ENCODE data around the gene PLRG1.

Gene PLRG1

DNA sequence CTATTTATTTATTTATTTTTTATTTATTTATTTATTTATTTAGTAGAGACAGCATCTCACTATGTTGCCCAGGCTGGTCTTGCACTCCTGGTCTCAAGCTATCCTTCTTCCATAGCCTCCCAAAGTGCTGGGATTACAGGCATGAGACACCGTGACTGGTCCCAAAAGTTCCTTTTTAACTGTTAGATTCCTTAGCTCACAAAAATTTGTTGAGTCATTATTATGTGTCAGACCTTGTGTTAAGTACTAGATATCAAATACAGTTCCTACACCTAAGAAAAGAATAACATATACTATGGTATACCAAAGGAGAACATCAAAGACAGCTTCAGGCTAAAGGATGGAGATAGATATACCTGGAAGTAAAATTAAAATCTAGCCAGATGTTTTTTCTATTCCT lies 28.7 kb upstream of the PLRG1 start:
- no peak overlapping the region for H3K4me3 ChIP-seq (ENCODE audit: low read depth, low read length)
- H3K27me3 ChIP-seq (replicated peaks): no peaks in the 10 kb centered on the region
- TF ChIP-seq, protein P1, sequence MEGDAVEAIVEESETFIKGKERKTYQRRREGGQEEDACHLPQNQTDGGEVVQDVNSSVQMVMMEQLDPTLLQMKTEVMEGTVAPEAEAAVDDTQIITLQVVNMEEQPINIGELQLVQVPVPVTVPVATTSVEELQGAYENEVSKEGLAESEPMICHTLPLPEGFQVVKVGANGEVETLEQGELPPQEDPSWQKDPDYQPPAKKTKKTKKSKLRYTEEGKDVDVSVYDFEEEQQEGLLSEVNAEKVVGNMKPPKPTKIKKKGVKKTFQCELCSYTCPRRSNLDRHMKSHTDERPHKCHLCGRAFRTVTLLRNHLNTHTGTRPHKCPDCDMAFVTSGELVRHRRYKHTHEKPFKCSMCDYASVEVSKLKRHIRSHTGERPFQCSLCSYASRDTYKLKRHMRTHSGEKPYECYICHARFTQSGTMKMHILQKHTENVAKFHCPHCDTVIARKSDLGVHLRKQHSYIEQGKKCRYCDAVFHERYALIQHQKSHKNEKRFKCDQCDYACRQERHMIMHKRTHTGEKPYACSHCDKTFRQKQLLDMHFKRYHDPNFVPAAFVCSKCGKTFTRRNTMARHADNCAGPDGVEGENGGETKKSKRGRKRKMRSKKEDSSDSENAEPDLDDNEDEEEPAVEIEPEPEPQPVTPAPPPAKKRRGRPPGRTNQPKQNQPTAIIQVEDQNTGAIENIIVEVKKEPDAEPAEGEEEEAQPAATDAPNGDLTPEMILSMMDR (IDR thresholded peaks at IDR 0.05; ENCODE audit: low read depth, low read length, missing control alignments): no peak
- no peak for DNase-seq
- no peak overlapping the region for H3K27ac ChIP-seq
- in situ Hi-C loops (cut with HindIII; ENCODE audit: low pct_ligation_motif_present, low sequenced_read_pairs): no loop called here
- H3K36me3 ChIP-seq (replicated peaks): no peaks in the 10 kb centered on the region

DNA sequence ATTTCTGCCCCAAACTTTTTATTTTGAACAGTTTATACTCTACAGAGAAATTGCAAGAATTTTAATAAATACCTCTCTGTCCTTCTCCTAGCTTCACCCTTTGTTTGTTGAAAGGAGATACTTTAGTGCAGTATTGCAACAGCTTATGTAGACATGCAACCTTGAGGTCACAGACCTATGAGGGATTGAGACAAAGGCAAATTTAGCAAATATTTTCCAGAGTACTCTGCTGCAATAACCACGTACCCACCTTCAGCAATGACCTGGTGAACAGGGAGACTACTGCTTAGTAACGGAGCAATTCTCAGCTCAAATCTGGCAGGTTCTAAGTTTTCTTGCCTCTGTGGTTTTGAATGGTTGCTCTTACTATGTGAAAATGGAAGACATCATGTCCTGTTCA lies 27.1 kb upstream of the PLRG1 start:
- Histone ChIP-seq H3K27ac (no peak overlapping the region), H3K4me3 (ENCODE audit: low read depth, low read length) (no peak overlapping the region), H3K36me3 (replicated peaks) (no peaks in the 10 kb centered on the region), H3K27me3 (replicated peaks) (no peaks in the 10 kb centered on the region)
- TF ChIP-seq, protein P1 (IDR thresholded peaks at IDR 0.05; ENCODE audit: low read depth, low read length, missing control alignments): no peak
- in situ Hi-C loops (cut with HindIII; ENCODE audit: low pct_ligation_motif_present, low sequenced_read_pairs): no loop called here
- DNase-seq: no peak

DNA sequence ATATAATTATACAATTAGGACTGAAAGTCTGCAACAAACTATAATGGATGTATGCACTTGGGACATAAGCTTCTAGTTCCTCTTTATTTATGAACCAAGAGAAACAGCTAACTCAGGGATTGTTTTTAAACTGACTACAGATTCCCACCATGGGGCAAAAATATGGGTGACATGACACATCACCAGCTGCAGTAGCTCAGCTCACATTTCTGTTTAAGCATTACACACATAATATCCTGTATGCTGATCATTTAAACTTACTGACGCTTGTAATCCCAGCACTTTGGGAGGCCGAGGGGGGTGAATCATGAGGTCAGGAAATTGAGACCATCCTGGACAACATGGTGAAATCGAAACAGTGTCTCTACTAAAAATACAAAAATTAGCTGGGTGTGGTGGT lies 24.1 kb upstream of the PLRG1 start:
- Histone ChIP-seq H3K27me3 (replicated peaks) (no peaks in the 10 kb centered on the region), H3K36me3 (replicated peaks) (no peaks in the 10 kb centered on the region), H3K27ac (no peak overlapping the region), H3K4me3 (ENCODE audit: low read depth, low read length) (no peak overlapping the region)
- no peak for DNase-seq
- TF ChIP-seq, protein P1 (IDR thresholded peaks at IDR 0.05; ENCODE audit: low read depth, low read length, missing control alignments): no peak
- in situ Hi-C loops (cut with HindIII; ENCODE audit: low pct_ligation_motif_present, low sequenced_read_pairs): no loop called here

DNA sequence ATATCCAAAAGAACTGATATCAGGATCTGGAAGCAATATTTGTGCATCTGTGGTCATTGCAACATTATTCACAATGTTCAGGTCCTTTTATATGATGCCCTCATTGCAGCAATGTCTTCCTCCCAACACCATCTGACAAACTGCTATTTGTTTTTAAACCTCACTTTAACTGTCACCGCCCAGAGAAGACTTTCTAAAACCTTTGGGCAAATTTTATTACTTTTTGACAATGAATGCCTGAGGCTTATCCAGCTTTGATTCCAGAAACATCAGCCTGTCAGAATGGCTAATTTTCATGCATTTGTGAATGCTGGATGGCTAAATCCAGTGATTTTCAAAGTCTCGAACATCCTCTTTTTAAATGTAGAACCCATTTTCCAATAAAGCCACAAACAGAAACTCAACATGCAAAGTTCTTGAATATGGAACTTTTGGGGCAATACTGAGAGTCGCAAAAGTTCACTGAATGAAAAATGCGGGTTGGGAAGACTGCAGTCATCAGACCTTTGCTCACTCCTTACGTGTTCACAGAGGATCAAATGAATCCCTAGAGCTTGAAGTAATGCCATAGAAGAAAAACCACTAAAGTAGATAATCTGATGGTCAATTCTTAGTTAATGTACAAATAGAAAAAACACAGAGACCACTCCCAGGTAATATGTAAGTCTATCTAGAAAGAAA lies 23.1 kb upstream of the PLRG1 start:
- no peaks in the 10 kb centered on the region for H3K27me3 ChIP-seq (replicated peaks)
- H3K27ac ChIP-seq: no peak overlapping the region
- no peaks in the 10 kb centered on the region for H3K36me3 ChIP-seq (replicated peaks)
- TF ChIP-seq, protein P1 (IDR thresholded peaks at IDR 0.05; ENCODE audit: low read depth, low read length, missing control alignments): no peak
- in situ Hi-C loops (cut with HindIII; ENCODE audit: low pct_ligation_motif_present, low sequenced_read_pairs): no loop called here
- DNase-seq: no peak
- H3K4me3 ChIP-seq (ENCODE audit: low read depth, low read length): no peak overlapping the region

DNA sequence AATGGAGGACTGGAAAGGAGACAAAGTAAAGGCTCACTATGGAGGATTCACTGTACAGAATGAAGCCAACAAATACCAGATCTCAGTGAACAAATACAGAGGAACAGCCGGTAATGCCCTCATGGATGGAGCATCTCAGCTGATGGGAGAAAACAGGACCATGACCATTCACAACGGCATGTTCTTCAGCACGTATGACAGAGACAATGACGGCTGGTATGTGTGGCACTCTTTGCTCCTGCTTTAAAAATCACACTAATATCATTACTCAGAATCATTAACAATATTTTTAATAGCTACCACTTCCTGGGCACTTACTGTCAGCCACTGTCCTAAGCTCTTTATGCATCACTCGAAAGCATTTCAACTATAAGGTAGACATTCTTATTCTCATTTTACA lies 19.4 kb upstream of the PLRG1 start:
- no peak for DNase-seq
- no peak overlapping the region for H3K4me3 ChIP-seq (ENCODE audit: low read depth, low read length)
- TF ChIP-seq, protein P1 (IDR thresholded peaks at IDR 0.05; ENCODE audit: low read depth, low read length, missing control alignments): no peak
- H3K36me3 ChIP-seq (replicated peaks): no peaks in the 10 kb centered on the region
- H3K27ac ChIP-seq: no peak overlapping the region
- in situ Hi-C loops (cut with HindIII; ENCODE audit: low pct_ligation_motif_present, low sequenced_read_pairs): no loop called here
- no peaks in the 10 kb centered on the region for H3K27me3 ChIP-seq (replicated peaks)

DNA sequence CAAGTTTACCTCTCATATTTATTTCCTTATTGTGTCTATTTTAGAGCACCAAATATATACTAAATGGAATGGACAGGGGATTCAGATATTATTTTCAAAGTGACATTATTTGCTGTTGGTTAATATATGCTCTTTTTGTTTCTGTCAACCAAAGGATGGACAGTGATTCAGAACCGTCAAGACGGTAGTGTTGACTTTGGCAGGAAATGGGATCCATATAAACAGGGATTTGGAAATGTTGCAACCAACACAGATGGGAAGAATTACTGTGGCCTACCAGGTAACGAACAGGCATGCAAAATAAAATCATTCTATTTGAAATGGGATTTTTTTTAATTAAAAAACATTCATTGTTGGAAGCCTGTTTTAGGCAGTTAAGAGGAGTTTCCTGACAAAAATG lies 18.8 kb upstream of the PLRG1 start:
- Histone ChIP-seq H3K27me3 (replicated peaks) (no peaks in the 10 kb centered on the region), H3K27ac (no peak overlapping the region), H3K36me3 (replicated peaks) (no peaks in the 10 kb centered on the region), H3K4me3 (ENCODE audit: low read depth, low read length) (no peak overlapping the region)
- no peak for DNase-seq
- in situ Hi-C loops (cut with HindIII; ENCODE audit: low pct_ligation_motif_present, low sequenced_read_pairs): no loop called here
- TF ChIP-seq, protein P1 (IDR thresholded peaks at IDR 0.05; ENCODE audit: low read depth, low read length, missing control alignments): no peak

Measured in brain microvascular endothelial cell (primary cell).